PFSK-1 (cell line): Measurements from ENCODE around the gene KLF3.

Source experiments
- POLR2AphosphoS5 ChIP-seq: IDR thresholded peaks from 2 replicates; pipeline ENCODE4 v1.6.1; 2012; ENCODE audit warnings: low read depth, mild to moderate bottlenecking, control low read depth, low read length, moderate library complexity
- REST ChIP-seq, 2 experiments: IDR thresholded peaks; 2 replicates each; pipeline versions ENCODE4 v1.6.1 to v1.8.0; 2011 to 2012; ENCODE audit warnings: low read depth in 2 of 2, low read length in 2 of 2, control low read depth in 1 of 2, inconsistent platforms in 1 of 2, mild to moderate bottlenecking in 1 of 2, moderate library complexity in 1 of 2; ENCODE audit not compliant: insufficient read depth in 1 of 2
- TAF1 ChIP-seq: IDR thresholded peaks from 2 replicates; pipeline ENCODE4 v1.6.1; 2012; ENCODE audit warnings: low read length, control low read depth, borderline replicate concordance; ENCODE audit not compliant: insufficient read depth

- TF ChIP-seq REST (IDR thresholded peaks at IDR 0.05; ENCODE audit: insufficient read depth in 1 of 2, low read depth in 2 of 2, low read length in 2 of 2) (no peak), TAF1 (no peak), POLR2AphosphoS5 (no peak)
These were observed 76.3 kb downstream of the KLF3 start for GRCh38 chr4:38740303-38740702.
